HG03039 (cell line): ENCODE results near the gene WDR11.

Source experiments
- ATAC-seq: cut with Tn5 transposase; IDR thresholded peaks from one replicate; pipeline ENCODE4 v1.9.1; 2021; ENCODE audit warnings: mild to moderate bottlenecking, moderate library complexity; ENCODE audit not compliant: unreplicated experiment

The WDR11 gene

DNA sequence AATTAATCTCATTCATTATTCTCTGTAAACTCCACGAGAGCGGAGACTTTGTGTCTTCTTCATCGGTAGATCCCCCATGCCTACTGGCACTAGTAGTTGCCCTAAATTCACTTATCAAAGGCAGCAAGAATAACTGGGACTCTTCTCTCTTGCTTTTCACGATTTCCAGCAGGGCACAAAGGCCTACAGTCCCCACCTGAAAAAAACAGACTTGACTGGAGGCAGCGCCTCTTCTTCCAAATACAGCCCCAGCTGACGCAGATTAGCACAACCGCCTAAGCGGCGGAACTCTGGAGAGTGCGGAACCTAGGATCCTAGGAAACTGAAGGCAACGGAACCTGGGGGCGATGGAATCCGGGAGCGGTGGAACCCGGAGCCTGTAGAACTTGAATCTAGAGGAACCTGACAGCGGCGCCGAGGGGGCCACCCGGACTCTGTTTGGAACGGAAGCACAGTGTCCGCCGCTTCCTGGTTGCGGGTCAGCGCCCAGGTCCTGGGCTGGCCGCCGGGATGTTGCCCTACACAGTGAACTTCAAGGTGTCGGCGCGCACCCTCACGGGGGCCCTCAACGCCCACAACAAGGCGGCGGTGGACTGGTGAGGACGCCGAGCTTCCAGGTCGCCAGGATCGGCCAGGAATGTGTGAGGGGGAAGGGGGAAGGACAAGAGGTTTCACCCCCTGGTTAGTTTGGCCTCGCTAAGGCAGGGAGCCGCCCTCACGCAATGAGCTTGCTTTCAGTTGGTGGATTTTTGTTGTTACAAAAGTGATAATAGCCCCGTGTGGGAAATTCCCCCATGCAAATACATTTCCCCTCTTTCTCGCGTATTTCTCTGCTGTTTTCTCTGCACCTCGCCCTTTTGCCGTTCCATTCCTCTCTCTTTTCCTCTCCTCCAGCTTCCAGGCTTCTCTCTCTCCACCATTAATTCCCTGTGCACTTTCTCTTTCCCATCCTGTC, at the start of gene WDR11:
WDR11 (plus strand) TSS at position 452 of the 955 bp plus-strand sequence; CDS start at position 511, 59 bp downstream.
- peak; percentile 95 for ATAC-seq

GRCh38 chr10:120802935-120803334, 48.2 kb upstream of the WDR11 start:
- ATAC-seq: no peak

- ATAC-seq: no peak
Observed at GRCh38 chr10:120803972-120804371, 47.2 kb upstream of the WDR11 start.

DNA sequence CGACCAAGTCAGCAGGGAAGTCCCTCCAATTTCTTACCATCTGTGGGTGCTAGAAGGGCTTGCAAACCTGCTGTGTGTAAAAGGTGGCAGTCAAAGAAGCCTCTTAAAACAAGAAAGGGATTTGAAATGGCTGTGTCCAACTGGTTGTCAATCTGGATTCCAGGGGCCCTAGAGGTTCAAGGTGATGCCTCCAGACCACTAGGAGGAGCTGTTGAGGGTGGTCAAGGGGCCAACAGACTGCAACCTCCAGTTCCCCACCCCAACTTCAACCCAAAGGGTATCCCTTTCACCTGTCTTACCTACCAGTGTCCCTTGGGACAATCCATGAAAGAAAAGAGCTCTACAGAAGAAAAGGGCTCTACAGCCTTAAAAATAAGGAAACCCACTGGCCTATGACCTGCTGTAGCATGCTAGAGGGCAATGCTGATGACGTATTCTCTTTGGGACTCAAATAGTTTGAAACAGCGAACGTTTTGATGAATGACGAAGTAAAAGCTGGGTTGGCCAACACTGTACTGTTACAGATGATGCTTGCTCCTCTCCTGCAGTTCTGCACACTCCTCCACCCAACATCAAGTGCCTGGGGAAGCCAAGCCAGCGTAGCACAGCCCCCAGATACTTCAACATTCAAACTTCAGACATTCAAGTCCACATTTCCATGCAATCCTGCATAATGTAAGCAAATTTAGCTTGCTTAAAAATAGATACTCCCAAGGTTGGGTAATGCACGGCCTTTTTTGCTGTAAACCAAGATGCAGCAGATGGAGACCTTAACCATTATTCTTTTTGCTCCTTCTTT, 45.9 kb upstream of the WDR11 start:
- ATAC-seq: no peak

GRCh38 chr10:120806081-120806480, 45.1 kb upstream of the WDR11 start:
- ATAC-seq: no peak

GRCh38 chr10:120810298-120810697, 40.9 kb upstream of the WDR11 start:
- ATAC-seq: no peak

GRCh38 chr10:120813085-120813484, 38.1 kb upstream of the WDR11 start:
- ATAC-seq: no peak

- ATAC-seq: no peak
Observed at GRCh38 chr10:120818301-120818700, 32.9 kb upstream of the WDR11 start.

DNA sequence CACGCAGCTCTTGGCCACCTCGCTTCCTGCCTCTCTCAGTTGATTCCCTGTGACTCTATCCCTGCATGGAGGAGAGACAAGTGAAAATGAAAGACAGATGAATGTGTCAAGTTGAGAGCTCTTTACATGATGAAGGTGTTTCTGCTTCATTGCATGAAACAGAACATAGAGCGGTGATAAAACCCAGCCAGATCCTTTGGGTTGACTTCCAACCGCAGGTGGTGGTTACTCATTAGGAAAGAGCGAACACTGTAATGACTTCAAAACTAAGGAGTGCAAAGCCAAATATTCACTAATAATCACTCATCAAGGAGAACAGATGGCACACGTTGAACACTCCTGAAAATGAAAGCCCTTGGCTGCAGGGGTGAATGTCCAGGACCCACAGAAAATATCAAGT, 31.8 kb upstream of the WDR11 start:
- ATAC-seq: no peak

DNA sequence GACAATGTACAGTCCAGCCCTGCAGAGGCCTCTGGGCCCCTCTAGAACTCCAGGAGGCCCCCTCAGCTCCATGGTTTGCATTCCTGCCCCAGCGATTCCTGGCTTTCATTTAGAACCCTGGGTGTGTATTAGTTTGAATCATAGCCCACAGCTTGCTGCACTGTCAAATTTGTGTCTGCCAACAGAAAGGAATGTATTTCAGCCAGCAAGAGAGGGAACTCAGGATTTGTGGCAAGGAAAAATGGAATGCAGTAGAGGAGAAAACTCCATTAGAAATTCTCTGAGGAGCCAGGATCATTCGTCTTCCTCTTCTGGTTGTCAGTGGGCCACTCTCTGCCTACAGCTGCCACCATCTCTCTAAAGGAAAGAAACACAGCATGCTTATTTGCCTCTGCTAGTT, 27.9 kb upstream of the WDR11 start:
- ATAC-seq: no peak

DNA sequence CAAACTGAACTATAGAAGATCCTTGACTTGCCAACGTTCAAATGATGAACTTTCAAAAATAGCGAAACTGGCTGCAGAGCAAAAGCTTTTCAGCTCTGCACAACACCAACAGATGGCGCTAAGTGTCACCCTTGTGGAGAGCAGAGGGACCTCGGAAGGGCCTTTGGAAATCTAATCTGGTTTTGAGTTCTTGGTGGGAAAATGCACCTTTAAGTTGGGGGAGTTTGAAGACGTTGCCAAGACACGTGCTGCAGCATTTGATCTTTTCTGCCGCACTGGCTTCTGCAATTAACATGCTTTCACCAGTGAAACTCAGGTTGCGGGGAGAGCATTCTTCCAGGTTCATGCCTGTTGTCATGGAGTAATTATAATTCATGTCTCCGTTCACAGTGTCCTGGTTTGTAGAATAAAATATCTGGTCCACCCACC, 26.3 kb upstream of the WDR11 start:
- ATAC-seq: no peak

- no peak for ATAC-seq
Observed at GRCh38 chr10:120825878-120826769, 25.0 kb upstream of the WDR11 start.

DNA sequence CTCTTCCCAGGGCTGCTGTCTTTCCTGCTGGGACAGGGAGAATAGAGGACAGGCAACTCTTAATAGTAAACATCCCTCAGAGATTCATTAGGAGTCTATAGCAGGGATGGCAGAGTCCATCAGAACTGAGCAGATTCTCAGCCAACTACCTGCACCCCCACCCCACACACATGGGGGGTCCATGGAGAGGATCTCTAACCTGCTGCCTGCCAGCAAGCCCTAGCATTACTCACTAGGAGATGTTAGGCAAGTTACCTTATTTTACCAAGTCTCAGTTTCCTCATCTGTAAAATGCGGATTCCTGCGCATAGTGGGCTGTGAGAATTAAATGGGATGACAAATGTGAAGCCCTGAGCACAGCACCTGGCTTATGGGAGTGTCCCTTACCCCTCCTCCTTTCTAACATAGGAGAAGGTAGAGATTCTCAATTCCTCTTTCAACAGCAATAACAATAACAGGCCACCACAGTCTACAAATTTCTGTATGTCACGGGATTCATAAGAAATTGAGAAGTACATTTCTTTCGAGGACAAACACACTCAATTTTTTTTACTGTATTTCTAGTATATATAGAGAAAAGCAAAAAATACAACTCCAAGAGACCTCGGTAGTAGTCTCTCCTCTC, 23.8 kb upstream of the WDR11 start:
- ATAC-seq: peak; percentile 67

DNA sequence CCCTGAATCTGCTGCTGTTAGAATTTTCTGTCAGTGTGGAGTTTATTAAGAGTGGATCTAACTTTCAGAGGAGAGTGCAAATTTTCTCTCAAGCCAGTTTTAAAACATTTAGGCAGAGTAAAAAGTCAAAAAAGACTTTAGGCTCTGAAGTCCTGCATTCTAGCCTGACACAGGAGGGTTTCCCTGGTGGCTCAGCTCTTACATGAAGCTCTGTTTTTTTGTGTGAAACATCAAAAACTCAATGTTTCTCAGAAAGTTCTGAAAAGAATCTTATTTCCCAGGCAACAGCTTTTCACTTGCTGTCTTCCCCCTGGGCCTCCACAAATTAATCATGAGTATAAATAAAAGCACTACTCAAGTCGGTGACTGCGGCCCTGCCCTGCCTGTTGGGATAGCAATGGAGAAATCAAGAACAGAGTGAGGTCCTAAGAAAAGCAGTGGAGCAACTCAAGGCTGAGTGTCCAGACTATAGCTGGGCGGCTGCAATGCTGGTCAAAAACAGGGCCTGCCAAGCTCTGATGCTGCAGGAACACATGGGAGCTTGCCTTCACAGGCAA, 22.3 kb upstream of the WDR11 start:
- no peak for ATAC-seq

DNA sequence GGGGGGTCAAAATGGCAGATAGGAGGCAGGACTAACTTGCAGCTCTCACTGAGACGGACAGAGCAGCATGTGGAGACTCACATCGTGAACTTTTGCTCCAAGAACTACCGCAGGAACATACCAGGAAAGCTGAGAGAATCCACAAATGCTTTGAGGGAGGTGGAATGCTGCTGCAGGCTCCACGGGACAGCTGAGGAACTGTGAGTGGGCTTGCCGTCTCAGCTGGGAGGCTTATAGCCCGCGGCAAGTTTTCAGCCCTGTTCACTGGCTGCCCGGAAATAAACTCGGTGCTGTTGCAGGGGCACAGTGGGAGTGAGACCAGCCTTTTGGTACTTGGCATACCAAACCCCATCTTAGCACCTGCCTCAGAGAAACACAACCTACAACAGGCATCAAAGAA, 19.1 kb upstream of the WDR11 start:
- ATAC-seq: no peak

GRCh38 chr10:120833222-120833928, 17.8 kb upstream of the WDR11 start:
- no peak for ATAC-seq

- no peak for ATAC-seq
Observed at GRCh38 chr10:120835603-120836002, 15.6 kb upstream of the WDR11 start.

DNA sequence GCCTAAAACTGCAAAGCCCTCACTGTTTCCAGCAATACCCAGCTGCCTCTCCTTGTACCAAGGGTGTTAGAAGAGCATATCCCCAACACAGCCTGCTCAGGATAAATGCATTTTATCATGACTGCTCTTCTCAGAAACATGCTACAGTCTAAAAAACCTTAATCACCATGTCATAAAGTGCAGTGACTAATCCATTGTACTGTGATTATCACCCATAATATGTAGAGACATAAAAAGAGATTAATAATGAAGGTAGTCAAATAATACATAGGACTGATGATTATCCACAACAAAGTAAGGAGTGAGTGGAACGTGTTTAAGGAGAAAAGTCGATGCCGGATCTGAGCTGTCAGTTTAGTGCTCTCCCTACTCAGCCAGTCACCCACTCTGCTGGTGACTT, 12.2 kb upstream of the WDR11 start:
- no peak for ATAC-seq

- no peak for ATAC-seq
Observed at GRCh38 chr10:120841522-120842189, 9.5 kb upstream of the WDR11 start.
